SKM-1 (cell line): ENCODE measurements around the gene S100A2.

Source experiments
- DNase-seq: peaks from one replicate; lab custom pipeline; 2025; ENCODE audit not compliant: unreplicated experiment; lab: John Stamatoyannopoulos, UW

S100A2 gene

DNA sequence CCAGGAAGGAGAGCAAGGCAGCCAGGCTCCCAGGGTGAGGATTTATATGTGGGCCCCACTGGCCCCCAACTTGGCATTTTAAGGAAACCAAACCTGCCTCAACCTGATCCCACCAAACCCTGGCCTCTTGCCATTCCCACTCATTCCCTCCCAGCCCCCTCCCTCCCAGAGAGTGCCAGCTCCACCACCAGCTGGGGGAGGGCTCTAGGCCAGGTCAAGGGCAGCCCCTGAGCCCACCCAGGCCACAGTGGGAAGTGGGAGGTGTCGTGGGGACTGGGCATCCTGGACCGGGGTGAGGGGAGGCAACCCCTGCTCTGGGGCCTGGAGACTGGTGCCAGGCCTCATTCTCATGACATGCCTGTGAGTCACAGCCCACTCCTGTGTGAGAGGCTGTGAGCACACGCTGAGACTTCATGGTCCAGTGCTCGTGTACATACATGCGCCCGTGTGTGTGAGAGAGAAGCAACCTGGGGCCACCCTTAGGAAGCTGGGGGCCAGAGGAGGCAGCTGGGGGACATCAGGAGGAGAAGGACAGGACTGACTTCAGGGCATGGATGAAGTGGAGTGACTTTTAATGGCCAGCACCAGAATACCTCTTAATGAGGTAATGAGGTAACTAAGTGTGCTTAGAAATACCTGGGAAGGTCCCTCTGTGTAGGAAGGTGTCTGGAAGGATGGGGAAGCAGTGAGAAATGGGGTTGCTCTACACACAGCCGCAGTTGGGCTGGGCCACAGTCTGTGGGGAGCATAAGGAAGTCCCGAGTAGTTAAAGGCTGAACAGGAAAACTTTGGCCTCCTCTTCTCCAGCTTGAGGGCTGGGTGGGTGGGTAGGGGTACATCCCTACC, at the start of gene S100A2:
TSS of gene S100A2 (minus strand) at position 316 of the 846 bp plus-strand sequence. CDS start 1,967 bp downstream, outside the sequence.
- no peak for DNase-seq

GRCh38 chr1:153615406-153615805, 49.8 kb upstream of the S100A2 start:
- DNase-seq, result no peak

DNA sequence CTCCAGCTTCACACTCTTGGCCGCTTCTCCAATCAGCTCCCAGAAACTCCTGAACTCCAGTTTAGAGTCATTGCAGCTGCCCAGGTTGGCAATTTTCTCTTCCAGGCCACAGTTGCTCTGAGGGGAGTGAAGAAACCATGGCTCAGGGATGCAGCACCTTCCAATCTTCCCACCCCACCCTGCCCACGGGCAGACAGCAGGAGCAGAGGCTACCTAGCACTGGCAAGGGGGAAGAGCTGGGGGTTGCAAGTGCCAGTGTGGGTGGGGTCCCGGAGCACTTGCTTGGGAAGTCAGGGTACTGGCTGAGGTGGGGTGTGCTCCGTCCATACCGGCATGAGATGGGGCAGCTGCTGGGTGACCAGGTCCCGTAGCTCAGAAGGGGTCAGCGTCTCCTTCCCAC, 49.3 kb upstream of the S100A2 start:
- no peak for DNase-seq

- no peak for DNase-seq
Observed at GRCh38 chr1:153614189-153614900, 48.7 kb upstream of the S100A2 start.

- no peak for DNase-seq
Observed at GRCh38 chr1:153613406-153613805, 47.8 kb upstream of the S100A2 start.

GRCh38 chr1:153612755-153613331, 47.2 kb upstream of the S100A2 start, which contains the start of gene S100A16:
S100A16 (minus strand) TSS chr1:153613137; CDS start chr1:153608151, 4,986 bp downstream.
- DNase-seq, result no peak

- no peak for DNase-seq
Observed at GRCh38 chr1:153612111-153612754, 46.6 kb upstream of the S100A2 start.

- no peak for DNase-seq
Observed at GRCh38 chr1:153611356-153611755, 45.7 kb upstream of the S100A2 start.

DNA sequence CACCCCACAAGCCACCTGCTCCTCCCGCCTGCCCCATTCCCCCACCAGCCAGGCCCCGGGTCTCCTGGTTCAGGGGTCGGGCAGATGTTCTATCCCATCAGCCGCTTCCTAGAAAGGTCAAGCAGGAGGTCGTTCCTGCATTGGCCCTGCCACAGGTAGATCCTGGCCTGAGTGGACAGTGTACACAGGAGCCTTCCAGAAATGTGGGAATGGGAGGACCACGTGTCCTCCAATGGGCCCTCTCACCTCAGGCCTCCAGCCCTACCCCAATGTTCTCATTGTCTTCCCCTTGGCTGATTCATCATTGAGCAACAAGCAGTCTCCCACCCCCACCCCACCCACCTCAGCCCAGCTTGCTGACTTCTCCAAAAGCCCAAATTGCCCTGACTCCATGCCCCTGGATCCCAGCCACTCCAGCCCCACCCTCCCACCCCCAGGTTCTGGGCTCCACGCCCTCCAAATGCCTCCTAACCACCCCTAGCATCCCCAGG, 45.2 kb upstream of the S100A2 start:
- DNase-seq, result no peak

- DNase-seq, result no peak
Observed at GRCh38 chr1:153610334-153610733, 44.7 kb upstream of the S100A2 start.

DNA sequence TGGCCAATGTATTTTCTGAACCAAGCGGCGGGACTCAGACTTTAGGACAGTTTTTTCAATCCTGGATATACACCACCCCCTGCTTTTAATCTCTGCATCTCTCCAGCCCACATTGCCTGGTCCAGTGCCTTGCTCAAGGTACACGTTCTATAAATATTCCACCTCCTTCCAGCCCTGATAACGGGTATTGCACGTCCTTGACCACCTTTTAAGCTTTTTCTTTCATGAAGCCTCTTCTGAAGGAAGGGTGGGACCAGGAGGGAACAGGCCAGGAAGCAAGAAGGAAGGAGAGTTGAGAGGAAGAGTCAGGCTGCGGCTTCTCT, 43.9 kb upstream of the S100A2 start:
- no peak for DNase-seq

- peak; percentile 34 for DNase-seq
Observed at GRCh38 chr1:153608742-153609584, 43.3 kb upstream of the S100A2 start.

DNA sequence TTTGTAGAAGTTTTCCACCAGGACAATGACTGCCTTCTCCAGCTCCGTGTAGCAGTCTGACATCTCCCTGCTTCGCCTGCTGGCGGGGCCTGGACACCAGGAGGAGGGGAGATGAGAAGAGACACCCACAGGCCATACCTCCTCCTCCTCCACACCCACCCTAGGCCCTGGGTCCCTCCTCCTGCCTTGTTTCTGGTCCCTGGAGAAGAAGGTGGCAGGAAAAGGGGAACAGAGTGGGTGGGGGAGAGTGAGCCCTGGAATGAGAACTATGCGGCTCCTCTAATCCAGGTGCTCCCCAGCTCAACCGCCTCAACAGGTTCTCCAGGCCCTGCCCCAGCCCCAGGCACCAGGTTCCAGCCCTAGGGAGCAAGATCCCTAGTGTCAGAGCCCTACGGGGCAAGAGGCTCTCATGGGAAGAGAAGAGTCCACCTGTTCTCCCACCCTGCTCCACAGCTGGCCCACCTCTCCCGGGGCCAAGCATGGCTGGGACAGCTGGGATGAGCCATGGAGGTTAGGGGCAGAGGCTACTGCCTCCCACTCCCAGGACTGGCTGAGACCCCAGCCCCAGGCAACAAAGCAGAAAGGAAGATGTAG, 42.5 kb upstream of the S100A2 start:
- DNase-seq, result no peak

DNA sequence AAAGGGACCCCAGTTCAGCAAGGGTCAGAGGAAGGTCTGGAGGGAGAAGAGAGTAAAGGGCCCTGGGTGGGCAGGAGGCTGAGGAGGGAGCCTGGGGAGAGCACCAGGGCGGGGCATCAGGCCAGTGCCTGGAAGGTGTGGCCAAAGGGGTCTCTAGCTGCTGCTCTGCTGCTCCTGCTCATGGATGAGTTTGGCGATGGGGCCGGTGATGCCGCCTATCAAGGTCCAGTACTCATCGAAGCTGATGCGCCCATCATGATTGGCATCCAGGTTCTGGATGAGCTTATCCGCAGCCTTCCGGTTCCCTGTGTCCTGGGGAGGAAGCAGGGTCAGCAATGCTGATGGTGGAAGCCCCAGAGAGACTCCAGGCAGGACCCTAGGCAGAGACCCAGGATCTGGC, 41.7 kb upstream of the S100A2 start:
- DNase-seq, result no peak

GRCh38 chr1:153606194-153606593, 40.5 kb upstream of the S100A2 start:
- DNase-seq, result no peak

DNA sequence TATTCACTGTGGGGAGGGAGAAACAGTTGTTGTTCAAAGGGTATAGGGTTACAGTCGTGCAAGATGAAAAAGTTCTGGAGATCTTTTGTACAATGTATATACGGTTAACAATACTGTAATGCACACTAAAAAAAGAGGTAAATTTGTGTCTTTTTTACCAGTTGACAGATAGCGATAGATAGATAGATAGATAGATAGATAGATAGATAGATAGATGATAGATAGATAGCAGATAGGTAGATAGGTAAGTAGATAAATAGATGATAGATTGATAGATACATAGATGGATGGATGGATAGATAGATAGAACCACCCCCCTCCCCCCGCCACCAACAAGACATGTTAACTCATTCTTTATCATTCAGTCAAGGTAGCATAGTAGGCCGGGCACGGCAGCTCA, 37.1 kb upstream of the S100A2 start:
- DNase-seq, result no peak

- no peak for DNase-seq
Observed at GRCh38 chr1:153599847-153600246, 34.2 kb upstream of the S100A2 start.

DNA sequence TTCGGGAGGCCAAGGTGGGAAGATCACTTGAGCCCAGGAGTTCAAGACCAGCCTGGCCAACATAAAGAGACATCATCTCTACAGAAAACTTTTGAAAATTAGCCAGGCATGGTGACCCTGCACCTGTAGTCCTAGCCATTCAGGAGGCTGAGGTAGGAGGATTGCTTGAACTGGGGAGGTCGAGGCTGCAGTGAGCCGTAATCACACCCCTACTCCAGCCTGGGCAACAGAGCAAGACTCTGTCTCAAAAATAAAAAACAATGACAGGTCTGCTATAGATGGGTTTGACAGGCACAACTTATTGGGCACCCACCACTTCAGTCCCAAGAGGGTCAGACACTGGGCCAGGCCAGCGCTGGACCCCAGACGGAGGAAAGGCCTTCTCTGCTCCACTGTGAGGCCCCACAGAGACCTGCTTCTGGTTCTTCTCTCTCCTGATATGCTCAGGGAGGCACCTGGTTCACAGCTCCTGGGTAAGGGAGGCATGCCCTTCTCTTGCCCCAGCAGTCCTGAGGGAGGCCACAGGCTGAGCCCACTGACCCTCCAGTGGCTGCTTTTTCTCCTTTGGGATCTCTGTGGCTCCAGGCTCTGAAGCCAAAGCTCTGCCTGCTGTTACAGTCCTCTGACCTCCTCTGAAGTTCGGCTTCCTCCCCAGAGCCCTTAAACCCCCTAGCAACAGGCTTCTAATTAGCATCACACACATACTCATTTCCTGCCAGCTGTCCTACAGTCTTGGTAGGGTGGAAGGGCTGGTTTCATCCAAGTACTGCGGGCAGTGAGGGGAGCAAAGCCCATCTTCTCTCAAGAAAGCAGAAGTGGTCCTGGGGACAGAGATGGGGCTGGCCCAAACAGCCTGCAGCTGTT, 32.9 kb upstream of the S100A2 start:
- DNase-seq, result peak; percentile 99

GRCh38 chr1:153597206-153597605, 31.6 kb upstream of the S100A2 start:
- DNase-seq, result no peak
